MCF 10A (cell line): ENCODE measurements around the gene UPK3B. TPM values are rescaled to one million over a fixed set of nuclear protein-coding genes. Genes with fewer than 3 reads are reported as not detected.

Source experiments
- BruUV-seq: library from RNA; stranded (reverse); fragments of 400-500 nt; replicated peaks from 2 replicates; lab custom pipeline; 2021; lab: Mats Ljungman, UMichigan
- CTCF ChIA-PET: fragments of 300-600 bp; sonication (Branson Sonifier 250); formaldehyde crosslinking; extraction: SDS; loops from one replicate; lab custom pipeline; 2021; ENCODE audit warnings: antibody characterized with exemption, inconsistent platforms; lab: Yijun Ruan, JAX
- POLR2A ChIA-PET: fragments of 300-600, 350-650 bp; sonication (Branson Sonifier 250); formaldehyde crosslinking; extraction: SDS; loops from one replicate; lab custom pipeline; 2020; ENCODE audit warnings: antibody characterized with exemption, inconsistent platforms; lab: Yijun Ruan, JAX
- DNase-seq: peaks from one replicate; pipeline ENCODE4 v3.0.0-alpha.2; 2018; ENCODE audit not compliant: unreplicated experiment
- H3K27ac Mint-ChIP-seq: one replicate; pipeline ENCODE4 v1.8.0; 2022; ENCODE audit warnings: mild to moderate bottlenecking, low read depth, mixed read lengths; ENCODE audit not compliant: unreplicated experiment
- H3K27me3 Mint-ChIP-seq: one replicate; pipeline ENCODE4 v1.8.0; 2022; ENCODE audit warnings: mixed read lengths; ENCODE audit not compliant: insufficient read depth, unreplicated experiment
- H3K36me3 Mint-ChIP-seq: one replicate; pipeline ENCODE4 v1.8.0; 2022; ENCODE audit warnings: mild to moderate bottlenecking, moderate library complexity, mixed read lengths; ENCODE audit not compliant: insufficient read depth, unreplicated experiment
- H3K4me1 Mint-ChIP-seq: one replicate; pipeline ENCODE4 v1.8.0; 2022; ENCODE audit warnings: mixed read lengths; ENCODE audit not compliant: insufficient read depth, unreplicated experiment
- H3K4me3 Mint-ChIP-seq: one replicate; pipeline ENCODE4 v1.8.0; 2022; ENCODE audit warnings: mild to moderate bottlenecking, moderate library complexity, mixed read lengths; ENCODE audit not compliant: unreplicated experiment
- H3K9me3 Mint-ChIP-seq: one replicate; pipeline ENCODE4 v1.8.0; 2022; ENCODE audit warnings: mixed read lengths; ENCODE audit not compliant: unreplicated experiment
- CTCF ChIP-seq: fragments of 200-600 bp; IDR thresholded peaks from one replicate; pipeline ENCODE4 v1.8.0; 2022; ENCODE audit warnings: antibody characterized with exemption, mild to moderate bottlenecking; ENCODE audit not compliant: unreplicated experiment
- intact Hi-C: fragments of 100-400 bp; cut with micrococcal nuclease; formaldehyde crosslinking; loops from 2 replicates; pipeline ENCODE4 v1.14.1; 2022
- total RNA-seq: library from RNA; stranded (reverse); gene quantifications from 2 replicates; pipeline ENCODE4 v1.2.3, GENCODE V29; 2022

UPK3B gene
- total RNA-seq, 1 experiment from 2014 or later, result 1.1 TPM

- no TSS peak for BruUV-seq
- DNase-seq, result peak; percentile 16
- Mint-ChIP-seq H3K36me3 (peaks cover 9% of the 10 kb centered on the region), H3K4me3 (no peak overlapping the region), H3K4me1 (peaks cover 3% of the 10 kb centered on the region), H3K9me3 (no peaks in the 10 kb centered on the region), H3K27ac (no peak overlapping the region), H3K27me3 (no peaks in the 10 kb centered on the region)
- ChIA-PET CTCF (no interaction called here), POLR2A (no interaction called here)
- intact Hi-C loops, result no loop called here
- TF ChIP-seq CTCF, result peak; percentile 40
Observed at GRCh38 chr7:76512941-76513816, 2.8 kb downstream of the UPK3B start.

- no peaks in the 10 kb centered on the region for H3K9me3 Mint-ChIP-seq
- H3K27ac Mint-ChIP-seq, result no peak overlapping the region
- no TSS peak for BruUV-seq
- no peak for DNase-seq
- intact Hi-C loops, result no loop called here
- CTCF ChIA-PET, result interaction anchor here (0.5 to 1.2 kb wide), 3 partner anchors 90 to 234 kb away, joined by 3 to 4 read pairs (median 3); partner anchors contain the start of gene ZP3
- POLR2A ChIA-PET, result no interaction called here
- H3K4me1 Mint-ChIP-seq, result peaks cover 6% of the 10 kb centered on the region
- TF ChIP-seq CTCF, result no peak
- H3K4me3 Mint-ChIP-seq, result no peak overlapping the region
- H3K27me3 Mint-ChIP-seq, result no peaks in the 10 kb centered on the region
- peaks cover 4% of the 10 kb centered on the region for H3K36me3 Mint-ChIP-seq
Observed at GRCh38 chr7:76513817-76514799, 3.8 kb downstream of the UPK3B start.

- BruUV-seq, result no TSS peak
- no peaks in the 10 kb centered on the region for H3K9me3 Mint-ChIP-seq
- POLR2A ChIA-PET, result no interaction called here
- no peaks in the 10 kb centered on the region for H3K36me3 Mint-ChIP-seq
- CTCF ChIA-PET, result interaction anchor here (0.6 to 1.2 kb wide), 3 partner anchors 82 to 155 kb away, joined by 3 to 4 read pairs (median 3); partner anchors contain the start of gene ZP3
- H3K4me1 Mint-ChIP-seq, result peaks cover 10% of the 10 kb centered on the region
- no peak overlapping the region for H3K27ac Mint-ChIP-seq
- intact Hi-C loops, result no loop called here
- TF ChIP-seq CTCF, result no peak
- no peak for DNase-seq
- H3K4me3 Mint-ChIP-seq, result no peak overlapping the region
- no peaks in the 10 kb centered on the region for H3K27me3 Mint-ChIP-seq
Observed at GRCh38 chr7:76514926-76515771, 4.8 kb downstream of the UPK3B start.
